CD4-positive, alpha-beta T cell (primary cell): ENCODE data around the gene PRKN. TPM values are rescaled to one million over a fixed set of nuclear protein-coding genes. Genes with fewer than 3 reads are reported as not detected.

Source experiments
- ATAC-seq: fragments of 200-7000 bp; cut with Tn5 transposase; one replicate; pipeline ENCODE4 v1.10.0; 2022; ENCODE audit warnings: mild to moderate bottlenecking; ENCODE audit not compliant: poor library complexity
- CTCF ChIA-PET: fragments of 350-600 bp; sonication (Branson Sonifier 250); formaldehyde crosslinking; loops from one replicate; lab custom pipeline; 2021; ENCODE audit warnings: antibody characterized with exemption, inconsistent platforms; lab: Charles Lee
- POLR2A ChIA-PET: fragments of 350-600 bp; sonication (Branson Sonifier 250); formaldehyde crosslinking; loops from one replicate; lab custom pipeline; 2021; ENCODE audit warnings: antibody characterized with exemption, inconsistent platforms; lab: Charles Lee
- DNase-seq, 14 experiments: peaks; one replicate each; pipeline ENCODE4 v3.0.0-alpha.2; 2013 to 2020; ENCODE audit warnings: mixed read lengths in 2 of 14
- H3K27ac ChIP-seq, 2 donors: one replicate each; pipeline versions ENCODE4 v1.5.1 to v1.7.0; 2013; ENCODE audit warnings: low read length in 2 of 2, low read depth in 1 of 2, mild to moderate bottlenecking in 1 of 2
- H3K27me3 ChIP-seq, 2 experiments: 1 replicate in 1 of 2; 2 replicates in 1 of 2; pipeline versions ENCODE4 v1.6.1 to v1.7.0; 2013; ENCODE audit warnings: low read length in 2 of 2, control low read depth in 1 of 2, mild to moderate bottlenecking in 1 of 2, moderate library complexity in 1 of 2; ENCODE audit not compliant: insufficient read depth in 2 of 2, control insufficient read depth in 1 of 2
- H3K36me3 ChIP-seq: one replicate; pipeline ENCODE4 v1.6.1; 2013; ENCODE audit warnings: low read length, control low read depth; ENCODE audit not compliant: insufficient read depth
- H3K4me1 ChIP-seq: one replicate; pipeline ENCODE4 v1.6.1; 2013; ENCODE audit warnings: low read length, control low read depth; ENCODE audit not compliant: insufficient read depth
- H3K4me3 ChIP-seq: one replicate; pipeline ENCODE4 v1.5.1; 2013; ENCODE audit warnings: mild to moderate bottlenecking, low read length, moderate library complexity
- H3K9me3 ChIP-seq, 2 experiments: 1 replicate in 1 of 2; 2 replicates in 1 of 2; pipeline versions ENCODE4 v1.6.1 to v1.7.0; 2013; ENCODE audit warnings: low read length in 2 of 2, mild to moderate bottlenecking in 2 of 2, control low read depth in 1 of 2, moderate library complexity in 1 of 2; ENCODE audit not compliant: control insufficient read depth in 1 of 2, insufficient read depth in 1 of 2
- H3K27ac Mint-ChIP-seq: one replicate; pipeline ENCODE4 v1.8.0; 2020; ENCODE audit warnings: mixed read lengths
- H3K27me3 Mint-ChIP-seq: one replicate; pipeline ENCODE4 v1.8.0; 2021; ENCODE audit warnings: mixed read lengths
- H3K36me3 Mint-ChIP-seq: one replicate; pipeline ENCODE4 v1.8.0; 2021; ENCODE audit warnings: low read depth, mixed read lengths
- H3K4me1 Mint-ChIP-seq: one replicate; pipeline ENCODE4 v1.8.0; 2021; ENCODE audit warnings: low read depth, mixed read lengths
- H3K4me3 Mint-ChIP-seq: one replicate; pipeline ENCODE4 v1.8.0; 2020; ENCODE audit warnings: mild to moderate bottlenecking, mixed read lengths
- H3K9me3 Mint-ChIP-seq: one replicate; pipeline ENCODE4 v1.8.0; 2020; ENCODE audit warnings: mixed read lengths
- intact Hi-C, 2 experiments: fragments of 100-400 bp; cut with DNase I in 1 of 2; cut with micrococcal nuclease in 1 of 2; formaldehyde crosslinking; loops; one replicate each; pipeline versions ENCODE4 v1.15.1 to v1.9.0; 2023 to 2025; cut with DNase I, micrococcal nuclease
- total RNA-seq, 174 experiments: library from RNA in 2 of 174; stranded (reverse) in 2 of 174; gene quantifications; one replicate each; pipeline ENCODE4 v1.2.3 and lab custom pipeline; 2021 to 2026
- TF ChIP-seq, protein P1 (sequence below): fragments of 200-600 bp; IDR thresholded peaks from one replicate; pipeline ENCODE4 v1.8.0; 2022; ENCODE audit warnings: antibody characterized with exemption, mild to moderate bottlenecking

Gene PRKN
- total RNA-seq, 2 experiments from 2014 or later = 5.2 to 5.4 TPM

DNA sequence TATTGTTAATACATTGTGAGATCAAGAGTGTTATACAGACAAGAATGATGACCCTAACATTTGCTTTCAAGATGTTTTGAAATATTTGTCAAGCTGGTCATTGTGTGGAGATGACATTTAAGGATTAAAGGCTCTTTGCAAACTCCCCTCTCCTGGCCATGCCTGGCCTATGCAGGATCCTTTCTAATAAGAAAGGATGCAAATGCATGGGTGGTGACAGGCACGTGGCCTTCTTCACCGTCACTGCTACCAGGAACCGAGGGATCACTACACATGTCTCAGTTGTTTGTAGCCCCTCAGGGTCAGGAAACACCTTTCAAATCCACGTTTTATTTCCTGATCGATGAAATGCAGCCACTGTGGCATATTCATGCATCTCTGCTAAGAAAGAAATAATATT lies 419.7 kb downstream of the PRKN start:
- POLR2A ChIA-PET = no interaction called here
- ATAC-seq = no peak
- no peak overlapping the region for H3K4me3 Mint-ChIP-seq
- Histone ChIP-seq H3K4me1 (no peaks in the 10 kb centered on the region), H3K27me3 (no peaks in the 10 kb centered on the region), H3K9me3 (peaks cover 0 to 4% of the 10 kb centered on the region in 2 experiments), H3K27ac (no peak overlapping the region), H3K4me3 (no peak overlapping the region), H3K36me3 (no peaks in the 10 kb centered on the region)
- H3K27ac Mint-ChIP-seq = no peak overlapping the region
- intact Hi-C loops = no loop called here
- TF ChIP-seq, protein P1, sequence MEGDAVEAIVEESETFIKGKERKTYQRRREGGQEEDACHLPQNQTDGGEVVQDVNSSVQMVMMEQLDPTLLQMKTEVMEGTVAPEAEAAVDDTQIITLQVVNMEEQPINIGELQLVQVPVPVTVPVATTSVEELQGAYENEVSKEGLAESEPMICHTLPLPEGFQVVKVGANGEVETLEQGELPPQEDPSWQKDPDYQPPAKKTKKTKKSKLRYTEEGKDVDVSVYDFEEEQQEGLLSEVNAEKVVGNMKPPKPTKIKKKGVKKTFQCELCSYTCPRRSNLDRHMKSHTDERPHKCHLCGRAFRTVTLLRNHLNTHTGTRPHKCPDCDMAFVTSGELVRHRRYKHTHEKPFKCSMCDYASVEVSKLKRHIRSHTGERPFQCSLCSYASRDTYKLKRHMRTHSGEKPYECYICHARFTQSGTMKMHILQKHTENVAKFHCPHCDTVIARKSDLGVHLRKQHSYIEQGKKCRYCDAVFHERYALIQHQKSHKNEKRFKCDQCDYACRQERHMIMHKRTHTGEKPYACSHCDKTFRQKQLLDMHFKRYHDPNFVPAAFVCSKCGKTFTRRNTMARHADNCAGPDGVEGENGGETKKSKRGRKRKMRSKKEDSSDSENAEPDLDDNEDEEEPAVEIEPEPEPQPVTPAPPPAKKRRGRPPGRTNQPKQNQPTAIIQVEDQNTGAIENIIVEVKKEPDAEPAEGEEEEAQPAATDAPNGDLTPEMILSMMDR = no peak
- no peaks in the 10 kb centered on the region for H3K9me3 Mint-ChIP-seq
- H3K36me3 Mint-ChIP-seq = no peaks in the 10 kb centered on the region
- H3K4me1 Mint-ChIP-seq = no peaks in the 10 kb centered on the region
- no peaks in the 10 kb centered on the region for H3K27me3 Mint-ChIP-seq
- no peak for DNase-seq
- CTCF ChIA-PET = no interaction called here

DNA sequence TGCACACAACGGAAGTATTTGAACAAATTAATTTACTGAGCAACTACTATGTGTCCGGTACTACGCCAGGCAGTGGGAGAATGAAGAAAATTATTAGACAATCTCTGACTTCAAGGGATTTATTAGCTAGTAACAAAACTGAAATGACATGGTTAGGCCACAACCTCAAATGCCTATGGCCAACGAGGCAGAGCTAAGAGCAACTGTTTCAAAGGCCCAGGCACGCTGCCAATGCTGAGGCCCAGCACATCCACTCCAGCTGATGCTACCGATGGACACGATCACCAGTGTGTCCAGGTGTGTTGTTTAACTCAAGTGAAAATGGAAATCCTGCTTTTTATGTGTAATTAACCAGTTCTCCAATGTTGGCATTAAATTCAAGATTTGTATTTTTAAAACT lies 420.9 kb downstream of the PRKN start:
- Histone ChIP-seq H3K4me1 (no peaks in the 10 kb centered on the region), H3K27me3 (no peaks in the 10 kb centered on the region), H3K9me3 (peaks cover 0 to 4% of the 10 kb centered on the region in 2 experiments), H3K36me3 (no peaks in the 10 kb centered on the region), H3K27ac (no peak overlapping the region), H3K4me3 (no peak overlapping the region)
- DNase-seq (no peak), ATAC-seq (no peak)
- Mint-ChIP-seq H3K27ac (no peak overlapping the region), H3K36me3 (no peaks in the 10 kb centered on the region), H3K4me3 (no peak overlapping the region), H3K4me1 (no peaks in the 10 kb centered on the region), H3K9me3 (no peaks in the 10 kb centered on the region), H3K27me3 (no peaks in the 10 kb centered on the region)
- ChIA-PET CTCF (no interaction called here), POLR2A (no interaction called here)
- TF ChIP-seq, protein P1 = no peak
- intact Hi-C loops = no loop called here

DNA sequence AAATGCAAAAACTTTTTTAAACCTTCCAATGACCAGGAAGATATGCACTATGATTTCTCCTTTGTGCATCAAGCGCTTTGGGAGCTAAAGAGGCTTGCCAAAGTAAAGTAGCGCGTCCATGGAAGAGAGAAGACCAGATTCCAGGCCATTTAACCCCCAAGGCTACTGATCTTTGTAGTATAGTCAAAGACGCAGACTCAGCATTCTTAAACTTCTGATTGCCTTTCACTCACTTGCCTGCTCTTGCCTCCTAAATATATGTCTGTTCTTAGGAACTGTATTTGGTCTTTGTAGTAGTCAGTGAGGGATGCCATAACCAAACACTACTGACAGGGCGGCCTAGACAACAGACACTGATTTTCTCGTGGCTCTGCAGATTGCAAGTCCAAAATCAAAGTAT lies 426.4 kb downstream of the PRKN start:
- H3K4me3 ChIP-seq = no peak overlapping the region
- H3K9me3 ChIP-seq = no peaks in the 10 kb centered on the region
- CTCF ChIA-PET = no interaction called here
- no peak overlapping the region for H3K27ac ChIP-seq
- intact Hi-C loops = no loop called here
- no peaks in the 10 kb centered on the region for H3K27me3 Mint-ChIP-seq
- no peaks in the 10 kb centered on the region for H3K4me1 ChIP-seq
- H3K36me3 ChIP-seq = no peaks in the 10 kb centered on the region
- no peaks in the 10 kb centered on the region for H3K27me3 ChIP-seq
- DNase-seq (no peak), ATAC-seq (no peak)
- H3K9me3 Mint-ChIP-seq = no peaks in the 10 kb centered on the region
- POLR2A ChIA-PET = no interaction called here
- H3K27ac Mint-ChIP-seq = no peak overlapping the region
- no peaks in the 10 kb centered on the region for H3K36me3 Mint-ChIP-seq
- TF ChIP-seq, protein P1 = no peak
- no peak overlapping the region for H3K4me3 Mint-ChIP-seq
- H3K4me1 Mint-ChIP-seq = no peaks in the 10 kb centered on the region
